ENCODE data around the gene KRT23. TPM values are rescaled to one million over a fixed set of nuclear protein-coding genes. Genes with fewer than 3 reads are reported as not detected.

Gene KRT23
- total RNA-seq, 2 donors from 2014 or later = not detected

- no peaks in the 10 kb centered on the region for H3K36me3 ChIP-seq (ENCODE audit: control insufficient read depth, insufficient read depth, low read length)
- H3K9ac ChIP-seq (ENCODE audit: extremely low read depth, low read length, poor library complexity, severe bottlenecking) = no peak overlapping the region
- Mint-ChIP-seq H3K4me3 (no peak overlapping the region), H3K27ac (peak overlapping the region; percentile 60), H3K27me3 (ENCODE audit: insufficient read depth) (peaks cover 14% of the 10 kb centered on the region), H3K4me1 (peaks cover 25% of the 10 kb centered on the region), H3K9me3 (no peaks in the 10 kb centered on the region), H3K36me3 (ENCODE audit: low read depth) (no peaks in the 10 kb centered on the region)
- TF ChIP-seq CTCF (conservative IDR thresholded peaks at IDR 0.05) = no peak
- DNase-seq = peak; percentile 74
- no peak overlapping the region for H3K4me3 ChIP-seq (ENCODE audit: low read length)
- 85 to 92% methylated on average over 9 to 11 of the region's 12 CpGs for WGBS, 2 experiments (ENCODE audit: insufficient coverage in 1 of 2, insufficient read length in 1 of 2)
- H3K27ac ChIP-seq (ENCODE audit: low read depth, low read length) = no peak overlapping the region
- peaks cover 29% of the 10 kb centered on the region for H3K27me3 ChIP-seq (ENCODE audit: control insufficient read depth, insufficient read depth, low read length, poor library complexity, severe bottlenecking)
- no peaks in the 10 kb centered on the region for H3K4me1 ChIP-seq (ENCODE audit: control insufficient read depth, insufficient read depth, low read length)
- no peaks in the 10 kb centered on the region for H3K9me3 ChIP-seq (ENCODE audit: control insufficient read depth, low read length)
These were observed 20.9 kb upstream of the KRT23 start for GRCh38 chr17:40958086-40958953.

- DNase-seq = no peak
- H3K9me3 Mint-ChIP-seq = no peaks in the 10 kb centered on the region
These were observed 19.2 kb upstream of the KRT23 start for GRCh38 chr17:40956401-40957254.

More at GRCh38 chr17:40956401-40957254, 19.2 kb upstream of the KRT23 start:
- no peaks in the 10 kb centered on the region for H3K36me3 Mint-ChIP-seq (ENCODE audit: low read depth)
- Histone ChIP-seq H3K27me3 (ENCODE audit: control insufficient read depth, insufficient read depth, low read length, poor library complexity, severe bottlenecking) (peaks cover 46% of the 10 kb centered on the region), H3K9ac (ENCODE audit: extremely low read depth, low read length, poor library complexity, severe bottlenecking) (no peak overlapping the region), H3K27ac (ENCODE audit: low read depth, low read length) (no peak overlapping the region), H3K36me3 (ENCODE audit: control insufficient read depth, insufficient read depth, low read length) (no peaks in the 10 kb centered on the region), H3K9me3 (ENCODE audit: control insufficient read depth, low read length) (no peaks in the 10 kb centered on the region), H3K4me1 (ENCODE audit: control insufficient read depth, insufficient read depth, low read length) (no peaks in the 10 kb centered on the region), H3K4me3 (ENCODE audit: low read length) (no peak overlapping the region)
- no peak for TF ChIP-seq CTCF (conservative IDR thresholded peaks at IDR 0.05)
- peaks cover 25% of the 10 kb centered on the region for H3K4me1 Mint-ChIP-seq
- peaks cover 31% of the 10 kb centered on the region for H3K27me3 Mint-ChIP-seq (ENCODE audit: insufficient read depth)
- WGBS, 2 experiments (ENCODE audit: insufficient coverage in 1 of 2, insufficient read length in 1 of 2) = 91 to 92% methylated on average over 7 to 8 of the region's 8 CpGs
- H3K27ac Mint-ChIP-seq = peak overlapping the region; percentile 26
- no peak overlapping the region for H3K4me3 Mint-ChIP-seq

All from endodermal cell (in vitro differentiated cells).